ENCODE results near the gene LLGL1.

GRCh38 chr17:18261659-18262058, 36.2 kb downstream of the LLGL1 start:
- TF ChIP-seq CTCF (IDR thresholded peaks at IDR 0.05; ENCODE audit: low read length) = no peak
- no peak for TF ChIP-seq EZH2 (IDR thresholded peaks at IDR 0.05; ENCODE audit: borderline replicate concordance, low read length)
